Kasumi-1 (cell line): Measurements from ENCODE around the gene MC4R.
"Not testable (repeated sequence)": the region's sequence is repeated elsewhere in the genome, so short reads cannot be mapped to it uniquely, and the experiment has no call there.

Experiments
- DNase-seq, 2 experiments: peaks; one replicate each; lab custom pipeline; 2025; lab: John Stamatoyannopoulos, UW

MC4R gene

DNA sequence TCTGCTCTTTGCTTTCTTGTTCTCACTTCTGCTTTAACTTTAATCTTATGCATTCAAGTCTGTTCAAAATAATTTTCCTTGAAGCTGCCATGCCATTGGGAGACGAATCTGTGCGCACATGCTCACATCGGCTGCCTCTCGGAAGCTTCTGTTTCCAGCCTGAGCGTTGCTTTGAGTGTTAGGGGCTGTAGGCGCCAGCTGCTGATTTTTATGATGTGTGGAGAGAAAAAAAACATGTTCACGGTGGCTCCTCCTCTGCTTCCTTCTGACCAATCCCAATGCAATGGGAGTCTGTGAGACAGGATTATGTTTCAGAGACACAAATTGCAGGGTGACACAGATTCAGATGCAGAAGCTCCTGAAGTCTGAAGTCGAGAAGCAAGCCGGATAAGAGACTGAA, at the start of gene MC4R:
Gene MC4R (minus strand): TSS at position 180 of the 400 bp plus-strand sequence. CDS start 426 bp downstream, outside the sequence.
- peak in 1 of 2 experiments; percentile 3 for DNase-seq

DNA sequence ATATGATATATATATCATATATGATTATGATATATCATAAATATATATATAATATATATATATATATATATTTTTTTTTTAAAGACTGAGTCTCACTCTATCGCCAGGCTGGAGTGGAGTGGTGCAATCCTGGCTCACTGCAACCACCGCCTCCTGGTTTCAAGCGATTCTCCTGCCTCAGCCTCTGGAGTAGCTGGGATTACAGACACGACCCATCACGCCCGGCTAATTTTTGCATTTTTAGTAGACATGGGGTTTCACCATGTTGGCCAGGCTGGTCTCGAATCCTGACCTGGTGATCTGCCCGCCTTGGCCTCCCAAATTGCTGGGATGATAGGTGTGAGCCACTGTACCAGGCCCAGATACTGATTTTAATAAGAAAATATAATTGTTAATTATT, 49.7 kb upstream of the MC4R start:
- not testable (repeated sequence) for DNase-seq

DNA sequence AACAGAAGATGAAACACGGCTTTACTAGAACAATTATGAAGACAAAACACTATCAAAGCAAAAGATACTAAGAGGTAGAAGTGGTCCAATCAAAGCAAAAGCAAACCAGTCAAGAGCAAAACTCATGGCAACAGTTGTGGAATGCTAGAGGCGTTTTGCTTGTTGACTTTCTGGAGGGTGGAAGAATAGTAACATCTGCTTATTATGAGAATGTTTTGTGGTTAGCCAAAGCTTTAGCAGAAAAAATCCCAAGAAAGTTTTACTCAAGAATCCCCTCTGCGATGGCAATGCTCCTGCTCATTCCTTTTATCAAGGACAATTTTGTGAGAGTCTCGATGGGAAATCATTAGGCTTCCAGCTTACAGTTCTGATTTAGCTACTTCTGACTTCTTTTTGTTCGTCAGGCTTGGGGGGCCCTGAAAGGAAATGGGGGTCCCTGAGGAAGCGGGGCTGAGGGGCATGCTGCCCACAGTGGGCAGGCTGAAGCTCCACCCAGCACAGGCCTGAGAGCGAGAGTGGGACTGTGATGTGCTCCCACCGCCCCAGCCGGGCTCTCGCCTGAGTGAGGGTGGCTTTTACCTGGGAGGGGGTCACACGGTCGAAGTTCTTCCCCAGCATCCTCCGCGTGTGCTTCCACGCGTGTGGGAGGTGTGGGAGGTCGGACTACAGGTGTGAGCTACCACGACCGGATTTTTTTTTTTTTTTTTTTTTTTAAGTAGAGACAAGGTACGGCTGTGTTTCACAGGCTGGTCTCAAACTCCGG, 49.0 kb upstream of the MC4R start:
- DNase-seq, result no peak

- no peak for DNase-seq
Measured at GRCh38 chr18:60417946-60418345, 45.4 kb upstream of the MC4R start.

GRCh38 chr18:60413944-60414547, 41.5 kb upstream of the MC4R start:
- DNase-seq, result peak; percentile 15 to 24

DNA sequence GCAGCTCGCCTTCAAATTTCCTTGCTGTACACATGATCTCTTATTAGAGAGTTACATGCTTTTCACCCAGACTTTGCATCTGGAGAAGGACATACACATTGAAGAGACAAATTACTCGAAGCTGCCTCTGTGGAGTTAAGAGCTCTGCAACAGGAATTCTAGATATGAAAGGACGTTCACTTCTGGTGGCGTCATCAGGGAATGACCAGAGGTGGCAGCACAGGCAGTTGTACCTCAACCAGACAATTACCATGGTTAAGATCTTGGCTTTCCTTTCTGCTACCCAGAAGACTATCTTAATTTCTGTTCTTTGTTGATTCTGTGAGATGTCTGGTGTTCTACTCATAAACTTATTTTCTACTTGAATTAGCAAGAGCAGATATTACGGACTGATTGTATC, 39.1 kb upstream of the MC4R start:
- DNase-seq, result peak; percentile 15 to 19

GRCh38 chr18:60406721-60407120, 34.1 kb upstream of the MC4R start:
- DNase-seq, result no peak

GRCh38 chr18:60404486-60405085, 32.0 kb upstream of the MC4R start:
- DNase-seq, result no peak

- DNase-seq, result no peak
Measured at GRCh38 chr18:60401346-60401745, 28.8 kb upstream of the MC4R start.

DNA sequence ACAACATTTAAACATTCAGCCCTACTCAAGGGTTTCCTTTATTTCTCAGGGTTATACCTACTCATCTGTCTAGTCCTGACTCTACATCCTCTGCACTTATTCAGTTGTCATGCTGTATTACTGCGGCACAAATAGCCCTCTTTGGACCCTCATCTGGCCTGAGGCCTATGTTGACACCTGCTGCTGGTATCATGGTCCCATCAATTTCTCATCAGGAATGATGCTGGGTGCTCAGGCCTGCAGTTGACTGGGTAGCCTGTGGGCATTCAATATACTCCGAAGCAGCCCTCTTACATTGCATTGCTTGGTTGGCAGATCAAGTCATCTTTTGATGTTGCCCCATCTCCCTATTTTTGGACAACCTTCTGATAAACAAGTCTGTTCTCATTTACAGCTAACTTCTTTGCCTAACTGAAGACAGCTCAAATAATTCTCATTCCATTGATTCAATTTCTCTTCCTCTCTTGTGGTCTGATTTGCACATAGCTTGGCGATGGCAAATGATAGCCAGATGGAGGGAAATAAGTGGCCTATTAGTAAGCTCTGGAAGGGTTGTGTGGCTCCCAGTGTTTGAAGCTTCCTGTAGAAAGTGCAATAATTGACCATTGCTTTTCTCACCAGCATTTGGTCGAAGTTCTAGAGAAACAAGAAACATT, 19.1 kb upstream of the MC4R start:
- no peak for DNase-seq

DNA sequence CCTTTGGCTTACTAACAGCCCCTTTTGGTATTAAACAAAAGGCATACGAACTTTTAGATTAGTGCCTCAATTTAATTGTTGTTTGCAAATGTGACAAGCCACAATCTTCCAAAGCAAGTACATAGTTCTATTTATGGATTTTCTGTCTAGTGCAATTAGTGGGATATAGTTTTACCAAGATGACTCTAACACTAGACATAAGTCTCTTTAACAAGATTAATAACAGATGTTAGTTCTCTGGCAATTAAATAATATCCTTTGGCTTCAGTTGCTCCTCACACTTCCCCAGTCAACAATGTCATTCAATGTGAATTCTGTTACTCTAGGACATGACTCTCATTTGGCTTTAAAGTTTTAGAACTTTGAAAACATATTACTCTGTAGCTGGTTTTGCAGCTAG, 16.7 kb upstream of the MC4R start:
- DNase-seq, result no peak

DNA sequence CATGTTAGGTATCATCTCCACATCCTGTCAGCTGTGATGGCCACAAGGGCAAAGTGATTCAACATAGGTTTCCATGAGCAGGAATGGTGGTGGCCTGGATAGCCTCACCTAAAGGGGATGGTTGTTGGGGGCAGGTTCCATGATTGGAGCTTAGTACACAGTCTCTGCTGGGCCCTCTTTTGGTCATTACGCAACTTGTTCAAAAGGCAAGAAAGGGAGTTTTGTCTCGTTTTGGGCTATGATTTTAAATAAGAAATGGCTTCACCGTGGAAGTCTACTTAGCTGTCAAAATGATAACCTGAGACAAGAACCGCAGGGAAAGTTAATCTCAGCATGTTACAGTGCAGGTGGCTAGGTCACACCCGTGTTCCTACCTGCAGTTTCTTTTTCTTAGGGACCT, 13.1 kb upstream of the MC4R start:
- no peak for DNase-seq

GRCh38 chr18:60383893-60384292, 11.3 kb upstream of the MC4R start:
- no peak for DNase-seq

DNA sequence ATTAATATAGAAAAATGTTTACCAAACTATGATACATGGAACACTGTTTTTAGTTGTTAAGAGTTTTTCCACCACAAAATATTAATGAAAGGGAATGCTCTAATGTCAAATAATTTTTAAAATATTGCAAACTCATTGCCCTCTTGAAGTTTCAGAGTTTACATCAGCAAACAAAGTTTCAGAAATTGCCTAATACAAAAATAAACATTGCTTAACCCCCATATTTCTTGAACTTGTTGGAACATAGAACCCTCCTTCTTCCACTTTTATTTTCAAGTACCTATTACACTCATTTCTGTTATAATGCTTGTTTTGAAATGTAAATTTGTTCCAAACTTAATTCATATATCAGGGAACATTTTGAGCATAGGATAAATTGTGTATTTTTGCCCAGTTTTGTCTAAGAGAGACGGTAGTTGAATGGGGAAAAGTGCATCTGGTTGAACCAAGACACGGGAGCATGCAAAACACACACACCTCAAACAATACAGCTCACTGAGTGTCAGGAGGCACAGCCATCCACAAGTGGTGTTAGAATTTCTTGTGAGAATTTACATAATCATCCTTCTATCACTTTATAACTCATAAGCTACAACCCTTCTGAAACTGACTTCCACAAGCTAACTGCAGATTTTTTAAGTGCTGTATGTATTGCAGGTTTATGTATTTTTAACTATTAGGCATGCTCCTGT, 5.3 kb upstream of the MC4R start:
- no peak for DNase-seq

DNA sequence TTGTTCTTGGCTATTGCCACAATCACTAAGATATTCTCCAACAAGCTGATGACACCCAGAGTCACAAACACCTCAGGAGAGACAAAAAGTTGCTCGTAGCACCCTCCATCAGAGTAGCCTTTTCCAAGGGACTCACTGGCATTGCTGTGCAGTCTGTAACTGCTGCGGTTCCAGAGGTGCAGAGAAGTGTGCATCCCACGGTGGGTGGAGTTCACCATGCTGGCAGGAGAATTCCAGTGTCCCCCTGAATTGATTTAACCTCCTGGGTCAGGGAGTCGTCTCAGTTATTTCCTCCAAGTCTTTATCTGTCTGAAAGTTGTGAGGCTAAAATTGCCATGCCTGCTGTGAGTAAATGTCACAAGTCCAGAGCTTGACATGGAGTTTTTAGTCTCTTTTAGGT, 443 bp downstream of the MC4R start:
- no peak for DNase-seq

- DNase-seq, result no peak
Measured at GRCh38 chr18:60358516-60358915, 14.1 kb downstream of the MC4R start.

GRCh38 chr18:60350941-60351340, 21.6 kb downstream of the MC4R start:
- no peak for DNase-seq

- no peak for DNase-seq
Measured at GRCh38 chr18:60350150-60350549, 22.4 kb downstream of the MC4R start.

- DNase-seq, result no peak
Measured at GRCh38 chr18:60347526-60348045, 25.0 kb downstream of the MC4R start.

DNA sequence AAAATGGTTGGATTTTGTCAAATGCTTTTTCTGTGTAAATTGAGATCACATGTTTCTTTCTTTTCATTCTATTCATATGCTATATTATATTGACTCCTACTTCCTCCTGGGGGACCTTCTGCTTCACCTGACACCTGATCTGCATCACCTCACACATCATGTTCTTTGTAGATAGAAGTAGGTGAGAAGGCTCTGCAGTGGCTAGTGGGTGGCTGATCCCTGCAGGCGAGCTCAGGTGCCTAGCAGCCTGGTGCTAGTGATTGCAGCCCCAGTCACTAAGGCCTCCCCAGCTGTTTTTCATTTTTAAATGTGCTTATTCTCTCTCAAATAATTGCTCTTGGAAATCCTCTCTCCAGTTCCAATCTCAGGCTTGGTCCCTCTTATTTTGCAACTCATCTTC, 33.6 kb downstream of the MC4R start:
- DNase-seq, result no peak

- no peak for DNase-seq
Measured at GRCh38 chr18:60331890-60332289, 40.7 kb downstream of the MC4R start.

DNA sequence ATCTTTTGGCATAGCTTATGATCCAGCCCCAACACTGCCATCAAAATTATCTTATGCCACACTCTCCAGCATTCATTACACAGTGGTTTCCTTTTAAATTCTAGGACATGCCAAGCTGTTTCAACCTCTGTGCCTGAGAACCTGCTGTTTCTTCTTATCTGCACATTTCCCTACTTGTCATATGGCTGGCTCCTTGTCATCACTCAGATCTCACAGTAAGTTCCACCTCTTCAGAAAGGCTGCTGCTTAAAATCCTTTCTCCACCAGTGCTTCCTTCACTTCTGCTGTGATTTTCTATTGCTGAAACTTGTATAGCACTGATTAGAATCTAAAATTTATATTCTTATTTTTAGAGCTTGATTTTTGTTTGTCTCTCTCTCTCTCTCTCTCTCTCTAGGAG, 43.4 kb downstream of the MC4R start:
- no peak for DNase-seq
